Liver (tissue), 9 donors: ENCODE results near the gene GPR37. TPM values are rescaled to one million over a fixed set of nuclear protein-coding genes. Genes with fewer than 3 reads are reported as not detected.

Experiments used
- DNase-seq: peaks from one replicate; pipeline ENCODE4 v3.0.0-alpha.2; 2017; ENCODE audit warnings: low spot score
- H3K27ac ChIP-seq, 2 donors: one replicate each; pipeline ENCODE4 v1.7.0; 2013; ENCODE audit warnings: inconsistent platforms in 2 of 2, low read length in 2 of 2, control low read depth in 1 of 2, low read depth in 1 of 2, mild to moderate bottlenecking in 1 of 2
- H3K27me3 ChIP-seq, 4 donors: one replicate each; pipeline versions ENCODE4 v1.6.1 to v1.7.0; 2013; ENCODE audit warnings: low read length in 3 of 4, inconsistent platforms in 1 of 4, mild to moderate bottlenecking in 1 of 4, moderate library complexity in 1 of 4; ENCODE audit not compliant: control insufficient read depth in 4 of 4, insufficient read depth in 4 of 4
- H3K36me3 ChIP-seq, 4 donors: one replicate each; pipeline versions ENCODE4 v1.6.1 to v1.7.0; 2013; ENCODE audit warnings: low read length in 3 of 4, mild to moderate bottlenecking in 3 of 4, low read depth in 1 of 4, moderate library complexity in 1 of 4; ENCODE audit not compliant: control insufficient read depth in 4 of 4, insufficient read depth in 3 of 4
- H3K4me1 ChIP-seq, 4 donors: one replicate each; pipeline versions ENCODE4 v1.6.1 to v1.7.0; 2013; ENCODE audit warnings: low read length in 3 of 4, mild to moderate bottlenecking in 3 of 4, moderate library complexity in 1 of 4; ENCODE audit not compliant: control insufficient read depth in 4 of 4, insufficient read depth in 4 of 4
- H3K4me3 ChIP-seq, 3 donors: one replicate each; pipeline versions ENCODE4 v1.6.1 to v1.7.0; 2013; ENCODE audit warnings: low read length in 3 of 3, control low read depth in 1 of 3, low read depth in 1 of 3, mild to moderate bottlenecking in 1 of 3
- H3K9ac ChIP-seq, 2 donors: one replicate each; pipeline ENCODE4 v1.7.0; 2013; ENCODE audit warnings: low read length in 2 of 2, mild to moderate bottlenecking in 2 of 2, moderate library complexity in 2 of 2, control low read depth in 1 of 2, low read depth in 1 of 2
- H3K9me3 ChIP-seq, 4 donors: one replicate each; pipeline versions ENCODE4 v1.6.1 to v1.7.0; 2013; ENCODE audit warnings: low read length in 3 of 4; ENCODE audit not compliant: control insufficient read depth in 4 of 4
- EGR1 ChIP-seq, 2 donors: IDR thresholded peaks; 2 replicates each; pipeline ENCODE4 v1.6.1; 2016 to 2018; ENCODE audit warnings: antibody characterized with exemption in 2 of 2, low read depth in 2 of 2
- FOXA1 ChIP-seq: IDR thresholded peaks from 2 replicates; pipeline ENCODE4 v1.6.1; 2016; ENCODE audit warnings: antibody characterized with exemption
- FOXA2 ChIP-seq: IDR thresholded peaks from 2 replicates; pipeline ENCODE4 v1.6.1; 2016; ENCODE audit warnings: antibody characterized with exemption
- GABPA ChIP-seq, 2 donors: IDR thresholded peaks in 1 of 2; conservative IDR thresholded peaks in 1 of 2; 2 replicates each; pipeline ENCODE4 v1.6.1; 2016; ENCODE audit warnings: antibody characterized with exemption in 2 of 2, mild to moderate bottlenecking in 1 of 2, moderate library complexity in 1 of 2
- HNF4A ChIP-seq, 2 donors: conservative IDR thresholded peaks; 2 replicates each; pipeline ENCODE4 v1.6.1; 2016; ENCODE audit warnings: antibody characterized with exemption in 2 of 2, mild to moderate bottlenecking in 2 of 2
- HNF4G ChIP-seq: IDR thresholded peaks from 2 replicates; pipeline ENCODE4 v1.6.1; 2016; ENCODE audit warnings: antibody characterized with exemption
- JUND ChIP-seq, 2 donors: IDR thresholded peaks; 2 replicates each; pipeline ENCODE4 v1.6.1; 2016; ENCODE audit warnings: antibody characterized with exemption in 2 of 2
- NR2F2 ChIP-seq: IDR thresholded peaks from 2 replicates; pipeline ENCODE4 v1.6.1; 2016; ENCODE audit warnings: antibody characterized with exemption
- RAD21 ChIP-seq, 2 donors: IDR thresholded peaks; 2 replicates each; pipeline ENCODE4 v1.6.1; 2016; ENCODE audit warnings: antibody characterized with exemption in 2 of 2, mild to moderate bottlenecking in 2 of 2
- RXRA ChIP-seq, 2 donors: IDR thresholded peaks; 2 replicates each; pipeline ENCODE4 v1.6.1; 2017 to 2018; ENCODE audit warnings: antibody characterized with exemption in 2 of 2, mild to moderate bottlenecking in 1 of 2
- SP1 ChIP-seq: IDR thresholded peaks from 2 replicates; pipeline ENCODE4 v1.6.1; 2018; ENCODE audit warnings: antibody characterized with exemption, mild to moderate bottlenecking
- TAF1 ChIP-seq: conservative IDR thresholded peaks from 2 replicates; pipeline ENCODE4 v1.6.1; 2016; ENCODE audit warnings: antibody characterized with exemption, mild to moderate bottlenecking
- YY1 ChIP-seq: IDR thresholded peaks from 2 replicates; pipeline ENCODE4 v1.6.1; 2016; ENCODE audit warnings: antibody characterized with exemption, mild to moderate bottlenecking
- WGBS: extraction: QIAGEN DNeasy Blood & Tissue Kit; methylation state at CpG from one replicate; pipeline ENCODE4 v1.1.7; 2013; 5-methylcytosine and 5-hydroxymethylcytosine counted together
- polyA plus RNA-seq, 2 donors: library from polyadenylated mRNA; stranded (reverse) in 1 of 2; unstranded in 1 of 2; fragments of 200-250 nt in 1 of 2; fragments of >200 nt in 1 of 2; fragmentation: Nextera tagmentation in 1 of 2; extraction: Ambion mirVana in 1 of 2; gene quantifications; one replicate each; pipeline versions ENCODE4 v1.2.1 to v1.2.3, GENCODE V29; 2013 to 2015
- total RNA-seq, 2 donors: library from RNA; depleted of rRNA; stranded (reverse); fragments of >200 nt; gene quantifications; one replicate each; pipeline ENCODE4 v1.2.3, GENCODE V29; 2014
- TF ChIP-seq, protein P1 (sequence below): fragments of 150-350 bp; IDR thresholded peaks from 2 replicates; pipeline ENCODE4 v1.5.1; 2017; ENCODE audit warnings: improper control_type of control experiment, low read depth, low read length; ENCODE audit not compliant: missing input control
- TF ChIP-seq, protein P2 (sequence below): IDR thresholded peaks from 2 replicates; pipeline ENCODE4 v1.6.1; 2016; ENCODE audit warnings: antibody characterized with exemption
- TF ChIP-seq, protein P3 (sequence below): IDR thresholded peaks from 2 replicates; pipeline ENCODE4 v1.6.1; 2016; ENCODE audit warnings: antibody characterized with exemption, mild to moderate bottlenecking
- TF ChIP-seq, protein P4 (sequence below): IDR thresholded peaks from 2 replicates; pipeline ENCODE4 v1.6.1; 2016; ENCODE audit warnings: antibody characterized with exemption
- TF ChIP-seq, protein P5 (sequence below): IDR thresholded peaks from 2 replicates; pipeline ENCODE4 v1.6.1; 2016; ENCODE audit warnings: antibody characterized with exemption
- donor health status: healthy.
- donor health status: healthy.
- donor health status: healthy.
- donor health status: healthy.
- donor health status: healthy.

Gene GPR37
- total and polyA plus RNA-seq, 4 donors: 0.33 to 12.0 (median 8.7) TPM

DNA sequence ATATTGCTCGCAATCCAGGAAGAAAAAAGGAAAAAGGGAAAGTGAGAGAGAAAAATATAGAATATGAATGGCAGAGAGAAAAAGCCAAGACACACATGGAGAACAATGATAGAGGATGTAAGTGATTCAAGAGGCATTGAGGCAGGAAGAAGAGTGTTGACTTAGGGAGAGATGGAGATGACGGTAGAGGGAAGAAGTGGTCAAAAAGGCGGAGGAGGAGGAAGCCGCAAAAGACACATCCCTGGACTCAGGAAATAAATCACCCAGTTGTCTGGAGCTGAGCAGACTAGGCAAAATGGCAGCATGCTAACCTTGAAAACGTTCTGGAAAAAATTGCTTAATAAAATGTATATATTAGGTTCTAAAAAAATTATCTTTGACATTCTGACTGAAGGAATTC is 17.7 kb upstream of the GPR37 start:
- 79% methylated on average over 5 of the region's 5 CpGs for WGBS
- Histone ChIP-seq H3K36me3 (no peaks in the 10 kb centered on the region), H3K4me3 (no peak overlapping the region), H3K9me3 (no peaks in the 10 kb centered on the region), H3K9ac (no peak overlapping the region), H3K4me1 (no peaks in the 10 kb centered on the region), H3K27me3 (no peaks in the 10 kb centered on the region), H3K27ac (no peak overlapping the region)
- TF ChIP-seq YY1 (no peak), RXRA (IDR thresholded peaks at IDR 0.05) (no peak), JUND (IDR thresholded peaks at IDR 0.05) (no peak), GABPA (IDR thresholded peaks at IDR 0.05 in 1 of 2, conservative IDR thresholded peaks at IDR 0.05 in 1 of 2) (no peak), EGR1 (IDR thresholded peaks at IDR 0.05; ENCODE audit: low read depth in 2 of 2) (no peak), RAD21 (IDR thresholded peaks at IDR 0.05) (no peak), FOXA1 (no peak), SP1 (no peak), FOXA2 (no peak), HNF4A (conservative IDR thresholded peaks at IDR 0.05) (no peak), HNF4G (no peak), TAF1 (no peak), NR2F2 (no peak)
- TF ChIP-seq, protein P1, sequence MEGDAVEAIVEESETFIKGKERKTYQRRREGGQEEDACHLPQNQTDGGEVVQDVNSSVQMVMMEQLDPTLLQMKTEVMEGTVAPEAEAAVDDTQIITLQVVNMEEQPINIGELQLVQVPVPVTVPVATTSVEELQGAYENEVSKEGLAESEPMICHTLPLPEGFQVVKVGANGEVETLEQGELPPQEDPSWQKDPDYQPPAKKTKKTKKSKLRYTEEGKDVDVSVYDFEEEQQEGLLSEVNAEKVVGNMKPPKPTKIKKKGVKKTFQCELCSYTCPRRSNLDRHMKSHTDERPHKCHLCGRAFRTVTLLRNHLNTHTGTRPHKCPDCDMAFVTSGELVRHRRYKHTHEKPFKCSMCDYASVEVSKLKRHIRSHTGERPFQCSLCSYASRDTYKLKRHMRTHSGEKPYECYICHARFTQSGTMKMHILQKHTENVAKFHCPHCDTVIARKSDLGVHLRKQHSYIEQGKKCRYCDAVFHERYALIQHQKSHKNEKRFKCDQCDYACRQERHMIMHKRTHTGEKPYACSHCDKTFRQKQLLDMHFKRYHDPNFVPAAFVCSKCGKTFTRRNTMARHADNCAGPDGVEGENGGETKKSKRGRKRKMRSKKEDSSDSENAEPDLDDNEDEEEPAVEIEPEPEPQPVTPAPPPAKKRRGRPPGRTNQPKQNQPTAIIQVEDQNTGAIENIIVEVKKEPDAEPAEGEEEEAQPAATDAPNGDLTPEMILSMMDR: no peak
- TF ChIP-seq, protein P2, sequence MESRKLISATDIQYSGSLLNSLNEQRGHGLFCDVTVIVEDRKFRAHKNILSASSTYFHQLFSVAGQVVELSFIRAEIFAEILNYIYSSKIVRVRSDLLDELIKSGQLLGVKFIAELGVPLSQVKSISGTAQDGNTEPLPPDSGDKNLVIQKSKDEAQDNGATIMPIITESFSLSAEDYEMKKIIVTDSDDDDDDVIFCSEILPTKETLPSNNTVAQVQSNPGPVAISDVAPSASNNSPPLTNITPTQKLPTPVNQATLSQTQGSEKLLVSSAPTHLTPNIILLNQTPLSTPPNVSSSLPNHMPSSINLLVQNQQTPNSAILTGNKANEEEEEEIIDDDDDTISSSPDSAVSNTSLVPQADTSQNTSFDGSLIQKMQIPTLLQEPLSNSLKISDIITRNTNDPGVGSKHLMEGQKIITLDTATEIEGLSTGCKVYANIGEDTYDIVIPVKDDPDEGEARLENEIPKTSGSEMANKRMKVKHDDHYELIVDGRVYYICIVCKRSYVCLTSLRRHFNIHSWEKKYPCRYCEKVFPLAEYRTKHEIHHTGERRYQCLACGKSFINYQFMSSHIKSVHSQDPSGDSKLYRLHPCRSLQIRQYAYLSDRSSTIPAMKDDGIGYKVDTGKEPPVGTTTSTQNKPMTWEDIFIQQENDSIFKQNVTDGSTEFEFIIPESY: no peak
- TF ChIP-seq, protein P3, sequence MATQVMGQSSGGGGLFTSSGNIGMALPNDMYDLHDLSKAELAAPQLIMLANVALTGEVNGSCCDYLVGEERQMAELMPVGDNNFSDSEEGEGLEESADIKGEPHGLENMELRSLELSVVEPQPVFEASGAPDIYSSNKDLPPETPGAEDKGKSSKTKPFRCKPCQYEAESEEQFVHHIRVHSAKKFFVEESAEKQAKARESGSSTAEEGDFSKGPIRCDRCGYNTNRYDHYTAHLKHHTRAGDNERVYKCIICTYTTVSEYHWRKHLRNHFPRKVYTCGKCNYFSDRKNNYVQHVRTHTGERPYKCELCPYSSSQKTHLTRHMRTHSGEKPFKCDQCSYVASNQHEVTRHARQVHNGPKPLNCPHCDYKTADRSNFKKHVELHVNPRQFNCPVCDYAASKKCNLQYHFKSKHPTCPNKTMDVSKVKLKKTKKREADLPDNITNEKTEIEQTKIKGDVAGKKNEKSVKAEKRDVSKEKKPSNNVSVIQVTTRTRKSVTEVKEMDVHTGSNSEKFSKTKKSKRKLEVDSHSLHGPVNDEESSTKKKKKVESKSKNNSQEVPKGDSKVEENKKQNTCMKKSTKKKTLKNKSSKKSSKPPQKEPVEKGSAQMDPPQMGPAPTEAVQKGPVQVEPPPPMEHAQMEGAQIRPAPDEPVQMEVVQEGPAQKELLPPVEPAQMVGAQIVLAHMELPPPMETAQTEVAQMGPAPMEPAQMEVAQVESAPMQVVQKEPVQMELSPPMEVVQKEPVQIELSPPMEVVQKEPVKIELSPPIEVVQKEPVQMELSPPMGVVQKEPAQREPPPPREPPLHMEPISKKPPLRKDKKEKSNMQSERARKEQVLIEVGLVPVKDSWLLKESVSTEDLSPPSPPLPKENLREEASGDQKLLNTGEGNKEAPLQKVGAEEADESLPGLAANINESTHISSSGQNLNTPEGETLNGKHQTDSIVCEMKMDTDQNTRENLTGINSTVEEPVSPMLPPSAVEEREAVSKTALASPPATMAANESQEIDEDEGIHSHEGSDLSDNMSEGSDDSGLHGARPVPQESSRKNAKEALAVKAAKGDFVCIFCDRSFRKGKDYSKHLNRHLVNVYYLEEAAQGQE: no peak
- TF ChIP-seq, protein P4, sequence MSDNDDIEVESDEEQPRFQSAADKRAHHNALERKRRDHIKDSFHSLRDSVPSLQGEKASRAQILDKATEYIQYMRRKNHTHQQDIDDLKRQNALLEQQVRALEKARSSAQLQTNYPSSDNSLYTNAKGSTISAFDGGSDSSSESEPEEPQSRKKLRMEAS: no peak
- TF ChIP-seq, protein P5, sequence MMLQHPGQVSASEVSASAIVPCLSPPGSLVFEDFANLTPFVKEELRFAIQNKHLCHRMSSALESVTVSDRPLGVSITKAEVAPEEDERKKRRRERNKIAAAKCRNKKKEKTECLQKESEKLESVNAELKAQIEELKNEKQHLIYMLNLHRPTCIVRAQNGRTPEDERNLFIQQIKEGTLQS: no peak
- no peak for DNase-seq
